NCI-H748 treated with DMSO at 0.1 percent for 48 hours (cell line): Measurements from ENCODE around the gene ADAMTS4.

Experiments
- DNase-seq: peaks from one replicate; lab custom pipeline; 2025; lab: John Stamatoyannopoulos, UW

ADAMTS4 gene

DNA sequence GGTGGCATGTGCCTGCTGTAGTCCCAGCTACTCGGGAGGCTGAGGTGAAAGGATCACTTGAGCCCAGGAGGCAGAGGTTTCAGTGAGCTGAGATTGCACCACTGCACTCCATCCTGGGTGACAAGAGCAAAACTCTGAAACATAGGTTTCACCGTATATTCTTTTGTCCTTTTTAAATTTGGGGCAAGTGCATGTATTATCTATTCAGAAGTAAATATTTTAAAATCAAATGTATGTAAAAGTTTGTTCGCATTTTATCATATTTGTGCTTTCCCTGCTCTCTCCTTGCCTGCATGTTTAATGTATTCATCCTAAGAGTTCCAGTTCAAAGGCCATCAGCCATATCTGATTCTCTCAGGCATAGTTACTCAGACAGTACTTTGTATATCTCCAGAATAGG lies 53.0 kb downstream of the ADAMTS4 start:
- DNase-seq: no peak

DNA sequence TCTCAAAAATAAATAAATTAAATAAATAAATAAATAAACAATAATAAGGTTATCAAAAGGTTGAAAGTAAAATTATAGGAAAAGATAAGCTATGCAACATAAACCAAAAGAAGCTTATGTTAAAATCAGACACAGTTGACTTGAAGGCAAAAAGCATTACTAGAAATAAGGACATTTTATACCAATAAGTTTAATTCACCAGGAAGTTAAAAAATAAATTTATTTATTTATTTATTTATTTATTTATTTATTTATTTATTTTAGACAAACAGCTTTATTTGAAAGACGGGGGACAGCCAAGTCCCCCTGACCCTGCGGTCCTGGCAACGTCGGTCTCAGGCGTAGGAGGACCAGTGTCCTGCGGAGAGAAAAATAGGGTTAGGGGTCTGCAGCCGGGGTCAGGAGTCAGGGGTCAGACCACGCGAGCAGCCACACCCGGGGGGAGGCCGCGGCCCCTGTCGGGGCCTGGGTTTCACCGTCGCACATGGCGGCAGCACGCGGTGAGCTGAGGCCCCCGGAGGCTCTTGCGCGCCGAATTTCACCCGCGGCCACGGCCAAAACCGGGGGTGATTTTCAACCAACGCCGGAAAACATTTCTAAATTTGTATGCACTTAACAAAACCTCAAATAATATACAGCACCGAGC lies 58.0 kb downstream of the ADAMTS4 start:
- DNase-seq: no peak

DNA sequence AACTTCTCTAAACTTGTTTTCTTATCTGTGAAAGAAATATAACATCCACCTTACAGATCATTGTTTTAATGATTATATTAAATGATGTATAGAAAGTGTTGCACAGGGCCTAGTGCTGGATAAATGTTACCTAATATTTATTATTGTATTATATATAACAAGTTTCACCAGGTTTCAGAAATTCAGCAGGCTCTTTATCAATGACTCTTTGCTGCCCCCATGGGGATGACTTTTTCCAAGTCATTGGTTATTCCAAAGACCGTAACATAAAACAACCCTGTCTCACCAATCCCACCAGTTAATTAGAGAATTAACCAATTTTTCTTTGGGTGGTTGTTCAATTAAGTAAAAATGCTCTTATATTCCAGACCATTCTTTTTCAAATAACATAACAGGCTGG lies 59.1 kb downstream of the ADAMTS4 start:
- peak; percentile 12 for DNase-seq

- no peak for DNase-seq
Measured at GRCh38 chr1:161138431-161138830, 60.4 kb downstream of the ADAMTS4 start.

DNA sequence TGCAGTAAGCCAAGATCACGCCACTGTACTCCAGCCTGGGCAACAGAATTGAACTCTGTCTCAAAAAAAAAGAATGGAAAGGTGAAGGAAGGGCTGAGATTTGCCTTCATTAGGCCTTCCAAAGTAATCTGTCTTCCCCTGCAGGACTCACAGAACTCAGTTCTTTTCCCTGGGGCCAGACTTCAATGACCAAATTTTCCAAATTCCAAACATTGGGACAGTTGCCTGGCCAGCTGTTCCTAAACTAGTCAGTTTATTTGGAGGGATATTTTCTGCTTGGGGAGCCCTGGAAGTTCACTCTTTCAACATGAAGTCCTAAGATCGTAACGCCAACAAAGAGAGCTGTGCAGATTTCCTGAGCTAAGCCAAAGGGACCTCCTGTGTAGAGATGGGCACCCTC lies 61.0 kb downstream of the ADAMTS4 start:
- no peak for DNase-seq
